HG02943 (cell line): Measurements from ENCODE around the gene PRDM15.
"Not testable (repeated sequence)": the region's sequence is repeated elsewhere in the genome, so short reads cannot be mapped to it uniquely, and the experiment has no call there.

ENCODE experiments used
- ATAC-seq: cut with Tn5 transposase; IDR thresholded peaks from one replicate; pipeline ENCODE4 v1.9.1; 2021; ENCODE audit warnings: mild to moderate bottlenecking, low read depth, moderate library complexity; ENCODE audit not compliant: unreplicated experiment

The PRDM15 gene

DNA sequence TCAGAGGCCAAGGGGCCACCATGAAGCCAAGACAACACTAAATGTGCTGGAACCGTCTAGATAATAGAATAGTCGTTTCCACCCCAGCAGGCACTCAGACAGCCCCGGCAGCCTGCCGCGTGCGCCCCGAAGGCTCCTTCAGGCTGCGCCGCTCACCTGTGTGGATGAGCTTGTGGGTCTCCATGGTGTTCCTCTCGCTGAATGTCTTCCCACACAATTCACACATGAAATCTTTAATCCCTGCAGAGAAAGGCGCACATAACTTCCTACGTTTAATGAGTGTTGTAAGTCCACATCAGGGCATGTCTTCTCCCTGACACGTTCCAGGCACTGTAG, 68.6 kb downstream of the PRDM15 start:
- no peak for ATAC-seq

DNA sequence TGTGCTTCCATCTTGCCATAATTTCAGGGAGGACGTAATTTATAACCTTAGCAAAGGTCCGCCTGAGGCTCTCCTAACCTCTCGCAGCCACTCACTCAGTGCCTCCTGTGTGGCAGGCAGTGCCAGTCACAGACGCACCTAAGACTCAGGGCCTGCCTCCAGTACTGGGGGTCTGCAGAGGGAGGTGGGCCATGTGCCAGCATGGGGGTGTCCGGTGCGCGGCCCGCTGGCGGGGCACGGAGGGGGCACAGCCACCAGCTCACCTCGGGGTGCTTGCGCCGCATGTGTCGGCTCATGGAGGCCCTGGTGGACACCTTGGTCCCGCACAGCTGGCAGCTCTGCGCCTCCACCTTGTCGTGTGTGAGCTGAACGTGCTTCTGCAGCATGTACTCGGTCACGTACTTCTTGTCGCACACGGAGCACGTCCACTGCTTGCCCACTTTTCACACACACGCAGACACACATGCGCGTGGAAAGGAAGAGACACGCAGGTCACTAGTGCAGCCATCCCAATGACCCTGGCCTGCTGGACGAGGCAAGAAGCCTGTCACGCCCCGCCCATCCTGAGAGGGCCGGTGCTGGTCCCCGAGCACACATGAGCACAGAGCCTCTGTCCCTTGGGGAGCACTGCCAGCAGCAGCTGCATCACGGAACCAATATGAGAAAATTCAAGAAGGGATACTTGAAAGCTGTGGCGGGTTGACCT, 69.1 kb downstream of the PRDM15 start:
- ATAC-seq = no peak

DNA sequence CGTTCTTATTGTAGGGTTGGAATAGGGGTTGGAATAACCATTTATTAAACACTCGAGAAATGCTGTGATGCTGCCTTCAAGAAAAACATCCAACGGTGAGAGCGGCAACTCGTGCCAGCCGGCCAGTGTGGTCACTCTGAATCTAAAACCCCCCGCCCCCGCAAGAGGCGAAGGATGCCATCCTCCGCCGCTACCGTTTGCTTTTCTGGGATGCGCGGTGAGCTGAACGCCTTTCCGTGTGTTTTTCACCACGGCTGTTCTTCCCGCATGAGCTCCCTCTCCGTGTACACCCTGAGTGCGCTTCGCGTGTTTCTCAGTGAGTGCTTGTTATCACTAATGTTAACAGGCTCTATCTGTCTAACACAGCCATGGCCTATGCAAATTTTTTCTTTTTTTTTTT, 70.3 kb downstream of the PRDM15 start:
- no peak for ATAC-seq

DNA sequence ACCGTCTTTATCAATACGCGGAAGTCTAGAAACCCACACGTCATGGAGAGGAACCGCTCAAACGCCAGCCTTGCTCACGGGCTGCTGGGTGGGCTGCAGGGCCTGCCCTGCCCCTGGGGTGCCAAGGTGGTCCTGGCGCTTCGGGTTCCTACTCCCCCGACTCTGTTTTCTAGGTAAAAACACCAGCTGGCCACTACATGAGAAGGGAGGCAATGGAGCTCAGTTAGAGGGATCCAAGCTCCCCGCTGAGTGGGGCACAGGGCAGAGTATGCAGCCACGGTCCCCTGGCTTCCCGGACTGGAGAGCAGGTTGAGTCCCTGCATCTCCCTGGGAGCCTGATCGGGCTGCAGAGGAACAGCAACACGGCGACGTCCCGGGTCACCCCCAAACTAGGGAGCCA, 71.0 kb downstream of the PRDM15 start:
- ATAC-seq = no peak

DNA sequence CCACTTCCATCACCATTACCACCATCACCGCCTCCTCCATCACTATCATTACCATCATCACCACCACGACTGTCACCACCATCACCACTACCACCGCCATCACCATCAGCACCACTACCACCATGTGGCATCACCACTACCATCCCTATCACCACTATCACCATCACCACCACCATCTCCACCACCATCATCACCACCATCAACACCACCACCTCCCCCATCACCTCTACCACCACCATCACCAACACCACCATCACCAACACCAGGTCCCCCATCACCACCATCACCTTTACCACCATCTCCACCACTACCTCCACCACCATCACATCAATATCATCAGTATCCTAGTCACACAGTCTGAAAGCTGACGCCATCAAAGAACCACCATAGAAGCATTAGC, 72.4 kb downstream of the PRDM15 start:
- ATAC-seq = no peak

DNA sequence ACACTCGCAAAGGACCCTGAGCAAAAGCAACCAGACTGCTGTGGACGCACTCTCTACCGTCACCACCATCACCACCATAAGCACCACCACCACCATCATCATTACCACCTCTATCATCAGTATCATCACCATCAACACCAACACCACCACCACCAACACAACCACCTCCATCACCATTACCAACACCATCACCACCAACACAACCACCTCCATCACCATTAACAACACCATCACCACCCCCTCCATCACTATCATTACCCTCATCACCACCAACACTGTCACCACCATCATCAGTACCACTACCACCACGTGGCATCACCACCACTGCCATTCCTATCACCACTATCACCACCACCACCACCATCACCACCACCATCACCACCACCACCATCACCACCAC, 73.5 kb downstream of the PRDM15 start:
- ATAC-seq = no peak

DNA sequence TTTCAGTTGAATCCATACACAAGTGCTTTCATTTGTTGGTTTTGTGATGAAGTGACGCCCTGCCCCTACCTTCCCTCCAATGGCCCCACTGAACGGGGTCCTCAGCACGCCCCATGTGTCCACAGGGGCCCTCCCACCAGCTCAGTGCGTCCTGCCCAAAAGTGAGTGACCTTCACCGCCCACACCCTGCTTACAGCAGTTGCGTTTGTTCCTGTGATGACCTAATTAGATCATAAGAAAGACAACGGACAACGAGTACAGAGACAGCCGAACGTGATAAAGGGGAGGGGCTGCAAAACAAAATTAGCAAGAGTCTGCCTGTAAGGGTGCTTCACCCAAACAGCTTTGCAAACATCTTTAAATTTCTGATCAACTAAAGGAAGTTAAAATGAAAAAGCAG, 74.1 kb downstream of the PRDM15 start:
- ATAC-seq = no peak

DNA sequence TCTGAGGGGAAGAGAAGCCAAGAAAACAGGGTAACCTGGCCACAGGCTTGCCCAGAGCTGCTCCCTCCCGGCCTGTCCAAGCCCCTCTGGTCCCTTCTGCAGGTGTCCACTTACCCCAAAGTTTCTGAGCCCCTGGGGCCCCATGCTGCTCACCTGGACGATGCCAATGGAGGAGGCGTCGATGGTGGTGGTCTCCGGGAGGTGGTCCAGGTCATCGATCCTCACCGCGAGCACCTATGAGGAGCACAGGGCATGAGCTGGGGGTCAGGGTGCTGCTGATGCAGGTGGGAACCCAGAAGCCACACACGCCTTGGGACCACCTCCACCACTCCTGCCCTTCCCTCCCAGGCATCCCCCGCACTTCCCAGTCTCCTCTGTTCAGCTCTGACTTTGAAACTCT, 74.8 kb downstream of the PRDM15 start:
- ATAC-seq = no peak

DNA sequence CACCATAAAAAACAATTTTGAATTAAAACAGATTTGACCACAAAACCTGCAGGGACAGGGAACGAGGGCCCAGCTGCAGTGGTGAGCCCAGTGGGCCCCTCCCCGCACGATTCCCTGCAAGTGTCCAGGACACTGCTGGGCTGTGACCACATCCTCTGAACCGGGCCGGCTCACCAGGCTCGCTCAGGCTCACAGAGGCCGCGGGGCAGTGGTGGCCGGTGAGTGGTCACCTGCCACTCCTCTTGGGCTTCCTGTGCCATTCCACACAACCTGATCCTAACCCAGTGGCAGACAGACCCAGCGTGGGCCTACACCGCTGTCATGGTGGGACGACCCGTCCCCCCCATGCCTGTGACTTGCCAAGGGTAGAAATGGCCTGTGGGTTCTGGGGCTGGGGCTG, 75.8 kb downstream of the PRDM15 start:
- ATAC-seq = no peak

DNA sequence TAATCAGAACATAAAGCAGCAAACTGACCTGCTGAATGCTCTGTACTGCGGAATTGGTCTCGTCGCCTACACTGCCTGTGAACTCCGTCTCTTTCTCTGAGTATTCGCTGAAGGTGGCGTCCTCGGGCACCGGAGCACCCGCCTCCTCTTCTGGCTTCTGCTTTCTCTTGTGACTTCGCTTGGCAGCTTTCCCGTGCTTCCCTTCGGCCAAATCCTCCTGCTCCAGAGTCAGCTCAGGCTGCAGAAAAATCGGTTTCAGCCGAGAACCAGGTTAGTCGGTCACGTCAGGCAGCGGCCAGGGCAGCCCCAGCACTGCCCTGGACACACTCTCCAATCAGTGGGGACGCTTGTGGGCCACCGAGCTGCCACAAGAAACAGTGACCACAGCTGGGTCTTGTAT, 76.5 kb downstream of the PRDM15 start:
- ATAC-seq = no peak

DNA sequence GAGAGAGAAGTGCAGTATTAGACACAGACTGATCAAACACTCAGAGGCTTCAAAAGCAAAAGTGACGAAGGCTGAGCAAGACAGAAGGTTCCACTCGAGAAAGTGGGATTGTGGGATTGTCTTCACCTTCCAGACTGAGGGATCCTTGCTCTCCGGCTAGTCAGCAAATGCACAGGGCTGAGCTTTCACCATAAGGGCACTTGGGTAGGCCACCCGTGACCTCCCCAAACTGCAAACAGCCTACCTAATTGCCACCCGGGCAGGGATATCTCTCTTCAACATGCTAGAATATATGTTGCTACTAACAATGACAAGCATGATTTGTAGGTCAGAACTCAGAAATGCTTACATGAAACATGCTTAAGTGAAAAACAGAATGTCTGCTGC, 77.0 kb downstream of the PRDM15 start:
- ATAC-seq = no peak

DNA sequence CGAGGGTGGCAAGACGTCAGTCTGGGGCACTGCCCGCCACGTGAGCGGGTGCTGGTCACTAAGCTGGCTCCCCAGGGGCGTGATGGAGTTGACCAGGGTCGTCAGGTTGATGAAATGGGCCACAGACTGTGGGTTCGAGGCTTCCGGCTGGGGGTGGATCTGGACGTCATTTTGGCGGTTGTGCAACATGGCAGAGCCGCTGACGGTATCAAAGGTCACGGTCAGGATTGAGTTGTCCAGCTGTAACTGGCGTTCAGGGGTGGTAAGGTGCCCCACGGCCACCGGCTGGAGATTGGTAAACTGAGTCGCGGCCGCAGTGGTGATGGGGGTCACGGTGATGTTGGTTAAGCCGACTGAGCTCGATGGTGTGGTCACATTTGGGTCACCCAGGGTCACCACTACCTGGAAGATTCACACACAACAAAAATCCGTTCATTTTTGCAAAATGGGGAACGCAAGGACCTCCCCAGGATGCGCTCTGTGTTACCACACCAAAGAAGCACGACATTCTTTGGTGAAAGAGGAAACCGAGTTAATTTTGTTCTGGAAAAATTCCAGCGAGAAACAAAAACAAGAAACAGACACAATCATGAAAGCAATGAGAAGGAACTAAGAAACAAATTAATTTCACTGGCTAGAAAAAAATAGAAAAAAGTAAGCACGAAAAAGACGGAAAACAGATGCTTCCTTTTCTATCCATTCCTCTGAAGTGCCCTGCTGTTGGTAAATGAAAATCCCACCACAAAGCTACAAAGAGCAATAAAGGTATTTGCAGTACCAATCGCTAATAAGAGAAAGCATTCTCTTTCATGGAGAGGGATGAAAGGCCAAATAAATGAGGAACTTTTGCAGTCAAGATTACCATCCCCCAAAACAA, 77.6 kb downstream of the PRDM15 start:
- no peak for ATAC-seq

DNA sequence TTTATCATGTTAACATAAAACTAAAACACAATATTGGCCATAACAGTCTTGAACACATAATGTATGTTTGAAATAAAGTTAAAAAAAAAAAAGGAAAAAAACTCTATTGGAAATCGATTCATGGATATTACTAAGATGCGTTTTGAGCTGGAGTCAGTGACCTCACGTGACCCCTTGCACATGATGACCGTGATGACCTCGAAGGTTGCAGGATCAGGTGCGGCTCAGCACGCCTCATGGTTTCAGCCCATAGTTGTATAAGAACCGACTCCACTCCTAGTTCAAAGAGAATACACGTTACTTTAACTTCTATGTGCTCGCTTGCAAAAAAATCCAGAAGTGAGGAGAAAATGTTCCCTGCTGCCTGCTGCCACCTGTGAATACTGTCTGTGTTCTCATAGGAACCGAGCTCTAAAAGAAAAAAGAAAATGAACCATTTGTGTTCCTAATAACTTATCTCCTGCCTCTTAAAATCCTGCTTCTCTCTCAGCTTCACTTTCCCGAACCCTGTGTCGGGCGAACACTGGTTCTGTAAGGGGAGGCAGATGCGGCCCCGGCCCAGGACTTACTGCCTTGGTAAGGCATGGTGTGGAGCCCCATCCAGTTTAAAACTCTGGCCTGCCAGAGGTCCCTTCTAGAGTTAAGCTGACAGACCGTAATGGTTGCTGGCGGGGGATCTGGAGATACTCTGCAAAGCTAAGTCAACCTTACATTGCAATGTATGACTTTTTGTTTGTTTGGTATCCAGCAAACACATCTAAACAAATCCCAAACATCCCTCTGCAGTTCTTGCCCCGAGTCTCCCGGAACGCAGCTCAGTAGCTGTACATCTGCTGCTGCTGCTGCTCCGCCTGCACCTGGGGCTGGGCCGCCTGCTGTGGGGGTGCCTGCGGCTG, 78.5 kb downstream of the PRDM15 start:
- ATAC-seq = no peak

DNA sequence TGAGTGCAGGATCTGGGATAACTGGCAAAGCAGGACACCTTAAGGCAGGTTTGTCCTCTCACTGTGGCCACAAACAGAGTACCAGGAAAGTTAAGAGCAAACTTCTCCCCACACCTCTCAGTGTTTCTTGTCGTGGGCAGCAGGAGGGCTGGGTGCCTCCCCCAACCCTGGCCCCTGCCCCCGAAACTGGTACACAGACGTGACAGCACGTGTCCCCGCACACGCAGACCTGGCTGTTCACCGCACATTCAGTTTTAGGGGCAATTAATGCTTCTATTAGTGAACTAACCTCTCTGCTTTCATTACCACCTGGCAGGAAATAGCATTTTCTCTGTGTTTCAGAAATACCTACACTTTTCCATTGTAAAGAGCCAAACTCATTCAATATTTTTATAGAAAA, 79.4 kb downstream of the PRDM15 start:
- ATAC-seq = no peak

DNA sequence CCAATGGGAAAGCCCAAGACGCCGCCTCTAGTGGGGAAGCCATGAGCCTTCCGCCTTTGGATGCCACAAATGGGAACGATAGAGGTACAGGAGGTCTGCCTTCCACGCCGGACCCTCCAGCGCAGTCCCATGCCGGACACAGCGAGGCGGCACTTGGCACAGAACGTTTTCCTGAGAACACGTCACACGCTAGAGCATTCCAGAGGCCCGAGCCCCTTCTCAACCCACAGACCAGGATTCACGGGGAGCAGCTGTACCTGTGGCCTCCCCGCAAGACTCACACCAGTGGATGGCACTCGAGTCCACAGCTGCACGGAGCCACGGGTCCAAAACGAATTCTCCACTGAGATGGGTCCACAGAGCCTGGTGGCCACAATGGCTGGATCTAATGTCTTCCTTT, 80.8 kb downstream of the PRDM15 start:
- ATAC-seq = no peak

DNA sequence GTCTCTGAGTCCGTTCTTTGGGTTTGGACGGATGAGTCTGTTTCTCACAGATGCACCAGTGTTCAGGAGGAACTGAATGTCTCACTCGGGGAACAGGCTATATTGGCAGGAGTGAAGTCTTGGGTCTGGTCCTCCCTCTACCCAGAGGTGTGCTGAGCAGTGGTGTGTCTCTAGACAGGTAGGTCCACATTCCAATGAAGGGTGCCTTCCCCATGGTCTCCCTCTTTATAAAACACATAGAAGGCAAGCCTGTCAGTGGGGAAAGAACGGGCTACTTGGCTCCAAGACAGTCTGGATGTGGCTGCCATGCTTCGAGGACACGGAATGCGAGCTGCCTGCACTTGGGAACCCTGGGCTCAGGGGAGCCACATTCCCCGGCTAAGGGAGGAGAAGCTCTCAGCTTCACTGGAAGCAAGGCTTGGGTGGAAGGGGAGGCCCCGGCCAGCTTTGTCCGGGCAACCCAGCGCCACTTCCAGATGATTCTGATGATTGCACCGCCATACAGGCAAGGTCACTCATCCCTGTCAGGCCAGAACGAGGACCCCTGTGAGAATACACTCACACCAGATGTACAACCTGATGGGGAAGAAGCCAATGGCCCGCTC, 82.6 kb downstream of the PRDM15 start:
- ATAC-seq = no peak

DNA sequence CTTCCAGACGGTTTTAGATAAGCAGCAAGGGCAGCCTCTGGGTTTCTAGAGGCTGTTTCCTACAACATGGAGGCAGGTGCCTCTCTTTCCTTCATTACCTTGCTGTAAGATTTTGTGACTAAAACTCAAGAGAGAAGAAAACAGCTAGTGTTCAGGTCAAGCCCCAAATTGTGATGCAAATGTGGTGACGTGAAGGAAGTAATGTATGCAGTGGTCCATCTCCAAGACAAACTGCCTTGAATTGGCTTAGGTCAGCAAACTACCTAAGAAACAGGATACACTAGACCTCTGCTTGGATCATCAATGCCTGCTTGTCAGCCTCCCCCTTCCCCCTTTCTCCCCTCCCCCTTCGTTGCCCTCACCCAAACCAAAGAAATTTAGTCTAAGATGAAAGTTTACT, 83.4 kb downstream of the PRDM15 start:
- no peak for ATAC-seq

DNA sequence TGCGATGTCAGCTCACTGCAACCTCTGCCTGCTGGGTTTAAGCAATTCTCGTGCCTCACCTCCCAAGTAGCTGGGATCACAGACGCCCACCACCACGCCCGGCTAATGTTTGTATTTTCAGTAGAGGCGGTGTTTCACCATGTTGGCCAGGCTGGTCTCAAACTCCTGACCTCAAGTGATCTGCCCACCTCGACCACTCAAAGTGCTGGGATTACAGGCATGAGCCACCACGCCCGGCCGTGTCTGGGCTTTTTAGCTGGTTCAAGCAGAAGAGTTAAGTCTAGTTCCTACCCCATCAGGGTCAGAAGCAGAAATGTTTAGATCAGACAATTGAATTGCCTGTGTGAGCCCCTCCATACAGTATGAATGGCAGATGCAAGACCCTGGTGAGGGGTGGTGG, 84.5 kb downstream of the PRDM15 start:
- ATAC-seq = no peak

DNA sequence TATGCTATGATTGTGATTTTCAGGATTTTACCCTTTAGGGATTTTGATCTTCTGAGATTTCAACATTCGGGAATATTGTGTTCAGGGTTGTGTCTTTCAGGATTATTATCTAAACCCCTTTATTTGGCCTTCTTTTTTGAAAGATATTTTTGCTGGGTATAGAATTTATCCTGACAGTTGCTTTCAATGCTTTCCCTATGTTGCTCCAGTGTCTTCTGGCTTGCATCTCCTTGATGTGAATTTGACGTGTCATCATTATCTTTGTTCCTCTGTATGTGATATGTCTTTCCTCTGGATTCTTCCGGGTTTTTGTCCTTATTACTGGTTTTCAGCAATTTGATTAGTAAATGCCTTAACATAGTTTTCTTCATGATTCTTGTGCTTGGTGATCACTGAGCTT, 86.4 kb downstream of the PRDM15 start:
- no peak for ATAC-seq

DNA sequence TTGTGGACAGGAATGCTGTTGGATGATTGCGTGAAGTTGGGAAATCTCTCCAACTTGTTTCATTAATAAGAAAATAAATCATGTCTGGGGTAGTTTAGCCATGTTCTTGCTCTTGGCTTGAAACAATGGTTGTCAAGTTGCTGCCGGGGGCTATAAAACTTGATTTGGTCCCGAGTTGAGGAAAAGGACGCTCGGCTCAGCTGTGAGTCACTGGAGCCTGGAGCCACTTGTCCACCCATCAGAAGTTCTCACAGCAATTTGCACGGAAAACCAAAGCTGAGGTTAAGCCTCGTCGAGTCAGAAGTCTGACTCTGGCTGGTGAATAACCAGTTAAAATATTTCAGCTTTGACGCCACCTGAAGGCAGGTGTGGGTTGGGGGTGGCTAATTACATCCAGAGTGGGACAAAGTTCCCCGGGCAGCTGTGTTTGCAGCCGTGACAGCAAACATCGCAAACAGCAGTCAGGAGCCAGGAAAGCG, 92.6 kb downstream of the PRDM15 start:
- ATAC-seq = no peak

DNA sequence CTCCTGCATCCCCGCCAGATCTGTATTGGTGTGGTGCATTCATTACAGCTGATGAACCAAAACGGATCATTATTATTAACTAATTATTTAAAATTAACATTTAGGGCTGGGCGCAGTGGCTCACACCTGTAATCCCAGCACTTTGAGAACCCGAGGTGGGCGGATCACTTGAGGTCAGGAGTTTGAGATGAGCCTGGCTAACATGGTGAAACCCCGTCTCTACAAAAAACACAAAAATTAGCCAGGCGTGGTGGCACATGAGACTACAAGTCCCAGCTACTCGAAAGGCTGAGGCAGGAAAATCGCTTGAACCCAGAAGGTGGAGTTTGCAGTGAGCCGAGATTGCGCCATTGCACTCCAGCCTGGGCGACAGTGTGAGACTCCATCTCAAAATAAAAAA, 93.9 kb downstream of the PRDM15 start:
- ATAC-seq = not testable (repeated sequence)
